Central memory CD8-positive, alpha-beta T cell (primary cell): Measurements from ENCODE around the gene SRRM2.

Experiments
- ATAC-seq: fragments of 150-1000 bp; cut with Tn5 transposase; replicated peaks from 2 replicates; pipeline ENCODE4 v1.10.0; 2022; ENCODE audit warnings: mild to moderate bottlenecking, moderate FRiP score, moderate number of reproducible peaks; ENCODE audit not compliant: poor library complexity, severe bottlenecking; ENCODE audit errors: extremely low read depth
- DNase-seq, 2 donors: peaks; one replicate each; pipeline ENCODE4 v3.0.0; 2021; ENCODE audit warnings: low spot score in 2 of 2
- H3K27ac Mint-ChIP-seq: one replicate; pipeline ENCODE4 v1.8.0; 2022; ENCODE audit warnings: low read depth, mild to moderate bottlenecking, moderate library complexity, mixed read lengths
- H3K27me3 Mint-ChIP-seq: one replicate; pipeline ENCODE4 v1.8.0; 2022; ENCODE audit warnings: mixed read lengths
- H3K36me3 Mint-ChIP-seq: one replicate; pipeline ENCODE4 v1.8.0; 2022; ENCODE audit warnings: mild to moderate bottlenecking, moderate library complexity, mixed read lengths; ENCODE audit not compliant: insufficient read depth
- H3K4me1 Mint-ChIP-seq: one replicate; pipeline ENCODE4 v1.8.0; 2022; ENCODE audit warnings: mixed read lengths
- H3K4me3 Mint-ChIP-seq: one replicate; pipeline ENCODE4 v1.8.0; 2022; ENCODE audit warnings: mild to moderate bottlenecking, moderate library complexity, mixed read lengths
- H3K9me3 Mint-ChIP-seq: one replicate; pipeline ENCODE4 v1.8.0; 2022; ENCODE audit warnings: mixed read lengths

SRRM2 gene

DNA sequence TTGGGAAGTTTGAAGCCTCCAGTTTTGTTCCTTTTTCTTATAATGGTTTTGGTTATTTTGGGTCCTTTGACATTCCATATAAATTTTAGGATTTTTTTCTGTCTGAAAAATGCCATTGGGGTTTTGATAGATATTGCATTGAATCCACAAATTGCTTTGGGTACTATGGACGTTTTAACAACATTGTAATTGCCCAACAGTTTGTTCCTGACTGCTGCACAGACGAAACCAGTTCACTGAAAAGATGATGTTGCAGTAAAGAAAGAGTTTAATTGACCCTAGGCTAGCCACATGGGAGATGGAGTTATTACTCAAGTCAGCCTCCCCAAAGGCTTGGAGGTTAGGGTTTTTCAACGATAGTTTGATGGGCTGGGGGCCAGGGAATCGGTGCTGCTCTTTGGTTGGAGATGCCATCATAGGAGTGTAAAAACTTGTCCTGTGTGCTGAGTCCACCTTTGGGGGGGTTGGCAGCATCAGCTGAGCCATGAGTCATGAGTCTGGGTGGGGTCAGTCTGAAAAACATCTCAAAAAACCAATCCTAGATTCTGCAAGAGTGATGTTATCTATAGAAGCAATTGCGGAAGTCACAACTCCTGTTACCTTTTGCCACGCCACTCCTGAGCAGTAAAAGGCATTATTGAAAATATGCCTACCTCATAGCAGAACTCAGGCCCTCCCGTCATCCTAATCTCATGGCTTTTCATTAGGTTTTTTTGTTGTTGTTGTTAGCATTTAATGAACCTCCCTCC lies 43.1 kb downstream of the SRRM2 start:
- no peak for DNase-seq
- Mint-ChIP-seq H3K27ac (no peak overlapping the region), H3K9me3 (no peaks in the 10 kb centered on the region), H3K27me3 (peaks cover 47% of the 10 kb centered on the region), H3K4me1 (no peaks in the 10 kb centered on the region), H3K36me3 (no peaks in the 10 kb centered on the region), H3K4me3 (no peak overlapping the region)
- ATAC-seq, result no peak

DNA sequence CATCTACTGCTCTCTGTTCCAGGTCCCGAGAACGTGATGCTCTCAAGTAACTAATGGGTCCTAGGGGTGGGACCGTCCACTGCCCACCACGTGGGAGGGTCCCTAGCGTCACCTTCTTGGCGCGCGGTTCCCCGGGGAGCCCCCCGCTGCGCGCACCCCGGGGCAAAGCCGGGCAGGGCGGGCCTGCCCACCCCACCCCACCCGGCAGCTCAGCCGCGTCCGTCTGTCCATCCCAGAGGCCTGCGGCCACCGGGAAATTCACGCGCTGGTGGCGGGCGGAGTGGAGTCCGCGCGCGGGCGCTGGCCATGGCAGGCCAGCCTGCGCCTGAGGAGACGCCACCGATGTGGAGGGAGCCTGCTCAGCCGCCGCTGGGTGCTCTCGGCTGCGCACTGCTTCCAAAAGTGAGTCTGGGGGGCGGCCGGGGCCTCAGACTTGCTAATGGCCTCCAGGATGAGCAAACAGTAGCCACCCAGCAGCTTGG lies 46.3 kb downstream of the SRRM2 start:
- H3K27ac Mint-ChIP-seq, result no peak overlapping the region

DNA sequence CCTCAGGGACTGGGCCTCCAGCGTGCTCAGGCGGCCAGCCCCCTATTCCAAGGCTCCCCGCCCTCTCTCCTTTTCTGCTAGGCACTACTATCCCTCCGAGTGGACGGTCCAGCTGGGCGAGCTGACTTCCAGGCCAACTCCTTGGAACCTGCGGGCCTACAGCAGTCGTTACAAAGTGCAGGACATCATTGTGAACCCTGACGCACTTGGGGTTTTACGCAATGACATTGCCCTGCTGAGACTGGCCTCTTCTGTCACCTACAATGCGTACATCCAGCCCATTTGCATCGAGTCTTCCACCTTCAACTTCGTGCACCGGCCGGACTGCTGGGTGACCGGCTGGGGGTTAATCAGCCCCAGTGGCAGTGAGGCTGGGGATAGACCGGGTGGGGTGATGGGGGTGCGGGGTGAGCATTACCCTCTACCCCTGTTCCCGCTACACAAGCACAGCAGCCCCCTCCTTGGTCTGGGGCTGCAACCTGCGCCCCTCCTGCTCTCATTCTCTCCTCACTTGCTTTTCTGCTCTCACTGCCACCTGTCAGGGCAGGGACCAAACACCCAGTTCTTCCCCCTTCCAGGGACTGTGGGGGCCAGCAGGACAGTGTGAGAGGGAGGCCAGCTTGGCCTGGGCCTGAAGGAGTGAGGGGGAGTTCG lies 46.9 kb downstream of the SRRM2 start:
- no peak for DNase-seq
- no peak overlapping the region for H3K4me3 Mint-ChIP-seq
- no peak for ATAC-seq

More for the DNA sequence above, 46.3 kb downstream of the SRRM2 start:
- Mint-ChIP-seq H3K4me1 (no peaks in the 10 kb centered on the region), H3K4me3 (no peak overlapping the region), H3K27me3 (peaks cover 20% of the 10 kb centered on the region), H3K9me3 (peaks cover 2% of the 10 kb centered on the region), H3K36me3 (no peaks in the 10 kb centered on the region)
- ATAC-seq, result no peak
- DNase-seq, result no peak

DNA sequence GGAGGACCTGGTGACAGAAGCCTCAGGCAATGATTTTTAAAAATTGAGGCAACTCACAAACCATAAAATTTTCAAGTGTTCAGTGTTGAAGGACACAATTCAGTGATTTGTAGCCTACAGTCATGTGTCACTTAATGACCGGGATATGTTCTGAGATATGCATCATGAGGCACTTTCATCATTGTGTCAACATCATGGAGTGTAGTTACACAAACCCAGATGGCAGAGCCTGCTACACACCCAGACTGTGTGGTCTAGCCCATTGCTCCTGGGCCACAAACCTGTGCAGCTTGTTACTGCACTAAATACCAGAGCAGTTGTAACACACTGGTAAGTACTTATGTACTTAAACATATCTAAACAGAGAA lies 47.4 kb downstream of the SRRM2 start:
- Mint-ChIP-seq H3K9me3 (peaks cover 5% of the 10 kb centered on the region), H3K4me1 (no peaks in the 10 kb centered on the region), H3K27me3 (peaks cover 11% of the 10 kb centered on the region), H3K4me3 (no peak overlapping the region), H3K36me3 (no peaks in the 10 kb centered on the region), H3K27ac (no peak overlapping the region)
- DNase-seq (no peak), ATAC-seq (no peak)

More for the DNA sequence above, 46.9 kb downstream of the SRRM2 start:
- Mint-ChIP-seq H3K36me3 (no peaks in the 10 kb centered on the region), H3K27ac (no peak overlapping the region), H3K27me3 (peaks cover 14% of the 10 kb centered on the region), H3K9me3 (peaks cover 5% of the 10 kb centered on the region), H3K4me1 (no peaks in the 10 kb centered on the region)

DNA sequence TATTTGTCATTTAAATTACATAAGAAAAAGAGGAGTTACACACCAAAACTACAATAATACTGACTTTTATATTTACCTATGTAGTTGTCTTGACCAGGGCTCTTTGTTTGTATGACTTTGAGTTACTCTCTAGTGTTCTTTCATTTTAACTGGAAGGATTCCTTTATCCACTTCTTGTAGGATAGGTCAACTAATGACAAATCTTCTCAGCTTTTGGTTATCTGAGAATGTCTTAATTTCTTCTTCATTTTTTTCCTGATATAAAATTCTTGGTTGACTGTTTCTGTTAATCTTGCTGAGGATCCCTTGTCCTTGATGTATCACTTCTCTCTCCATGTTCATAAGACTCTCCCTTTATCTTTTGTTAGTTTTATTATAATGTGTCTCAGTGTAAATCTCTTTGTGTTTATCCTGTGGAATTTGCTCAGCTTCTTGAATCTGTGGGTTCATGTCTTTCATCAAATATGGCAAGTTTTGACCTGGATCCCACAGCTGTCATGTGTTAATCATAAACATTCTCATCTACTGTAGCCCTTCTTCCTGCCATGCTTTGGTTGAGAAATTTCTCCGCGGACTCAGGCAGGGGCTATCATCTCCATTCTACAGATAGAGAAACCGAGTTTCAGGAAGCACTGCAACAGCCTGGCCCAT lies 51.2 kb downstream of the SRRM2 start:
- Mint-ChIP-seq H3K4me3 (no peak overlapping the region), H3K4me1 (no peaks in the 10 kb centered on the region), H3K9me3 (peaks cover 5% of the 10 kb centered on the region), H3K36me3 (peaks cover 2% of the 10 kb centered on the region), H3K27me3 (peaks cover 41% of the 10 kb centered on the region), H3K27ac (no peak overlapping the region)
- DNase-seq (no peak), ATAC-seq (no peak)

DNA sequence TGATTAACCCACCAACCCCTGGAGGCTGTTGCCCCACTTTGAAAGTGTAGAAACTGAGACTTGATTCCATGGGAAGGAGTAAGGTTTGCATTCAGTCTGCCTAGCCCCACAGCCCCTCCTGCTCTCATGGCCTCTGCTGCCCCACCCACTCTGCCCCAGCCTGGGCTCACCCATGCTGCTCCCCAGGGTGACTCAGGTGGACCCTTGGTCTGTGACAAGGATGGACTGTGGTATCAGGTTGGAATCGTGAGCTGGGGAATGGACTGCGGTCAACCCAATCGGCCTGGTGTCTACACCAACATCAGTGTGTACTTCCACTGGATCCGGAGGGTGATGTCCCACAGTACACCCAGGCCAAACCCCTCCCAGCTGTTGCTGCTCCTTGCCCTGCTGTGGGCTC lies 52.3 kb downstream of the SRRM2 start:
- no peak for DNase-seq
- no peak for ATAC-seq
- H3K4me1 Mint-ChIP-seq, result no peaks in the 10 kb centered on the region
- H3K36me3 Mint-ChIP-seq, result peaks cover 2% of the 10 kb centered on the region
- H3K4me3 Mint-ChIP-seq, result no peak overlapping the region
- H3K27ac Mint-ChIP-seq, result no peak overlapping the region
- peaks cover 5% of the 10 kb centered on the region for H3K9me3 Mint-ChIP-seq
- H3K27me3 Mint-ChIP-seq, result peaks cover 51% of the 10 kb centered on the region

DNA sequence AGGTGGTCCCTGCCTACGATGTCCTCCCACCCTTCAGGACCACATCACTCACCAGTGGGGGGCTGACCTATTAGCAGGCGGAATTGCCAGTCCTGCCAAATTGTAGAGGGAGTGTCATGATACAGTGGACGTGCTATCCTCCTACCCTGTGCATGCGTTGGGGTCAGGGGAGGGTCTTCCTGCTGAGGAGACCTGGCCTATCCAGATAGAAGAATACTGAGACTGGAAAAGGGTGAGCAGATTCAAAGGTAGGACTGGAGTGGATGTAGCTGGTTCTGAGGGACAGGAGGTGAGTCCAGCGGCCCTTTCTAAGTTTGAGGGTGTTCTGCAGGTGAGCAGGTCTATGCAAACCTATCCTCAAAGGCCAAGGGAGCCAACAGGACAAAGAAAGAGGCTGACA lies 53.8 kb downstream of the SRRM2 start:
- H3K4me1 Mint-ChIP-seq, result no peaks in the 10 kb centered on the region
- H3K4me3 Mint-ChIP-seq, result no peak overlapping the region
- peaks cover 2% of the 10 kb centered on the region for H3K36me3 Mint-ChIP-seq
- H3K27ac Mint-ChIP-seq, result no peak overlapping the region
- DNase-seq (no peak), ATAC-seq (no peak)
- H3K27me3 Mint-ChIP-seq, result peaks cover 67% of the 10 kb centered on the region
- peaks cover 5% of the 10 kb centered on the region for H3K9me3 Mint-ChIP-seq

DNA sequence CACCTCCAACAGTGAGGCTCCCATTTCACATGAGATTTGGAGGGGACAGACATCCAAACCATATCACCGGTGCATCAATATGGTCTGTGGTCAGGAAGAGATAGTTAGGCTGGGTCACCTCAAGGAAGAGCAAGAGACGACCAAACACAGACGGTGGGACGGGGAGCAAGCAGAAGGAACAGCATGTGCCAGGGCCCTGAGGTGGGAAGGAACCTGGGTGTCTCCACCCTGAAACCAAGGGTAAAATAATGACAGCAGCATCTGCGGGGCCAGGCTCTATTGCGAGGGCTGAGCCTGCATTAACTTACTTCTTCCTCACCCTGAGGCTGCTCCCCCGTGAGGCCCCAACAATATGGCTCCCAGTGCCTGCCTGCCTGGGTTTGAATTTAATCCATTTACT lies 55.7 kb downstream of the SRRM2 start:
- no peaks in the 10 kb centered on the region for H3K4me1 Mint-ChIP-seq
- no peak overlapping the region for H3K4me3 Mint-ChIP-seq
- H3K27ac Mint-ChIP-seq, result no peak overlapping the region
- peaks cover 2% of the 10 kb centered on the region for H3K36me3 Mint-ChIP-seq
- peaks cover 73% of the 10 kb centered on the region for H3K27me3 Mint-ChIP-seq
- H3K9me3 Mint-ChIP-seq, result peaks cover 5% of the 10 kb centered on the region
- ATAC-seq (no peak), DNase-seq (no peak)

DNA sequence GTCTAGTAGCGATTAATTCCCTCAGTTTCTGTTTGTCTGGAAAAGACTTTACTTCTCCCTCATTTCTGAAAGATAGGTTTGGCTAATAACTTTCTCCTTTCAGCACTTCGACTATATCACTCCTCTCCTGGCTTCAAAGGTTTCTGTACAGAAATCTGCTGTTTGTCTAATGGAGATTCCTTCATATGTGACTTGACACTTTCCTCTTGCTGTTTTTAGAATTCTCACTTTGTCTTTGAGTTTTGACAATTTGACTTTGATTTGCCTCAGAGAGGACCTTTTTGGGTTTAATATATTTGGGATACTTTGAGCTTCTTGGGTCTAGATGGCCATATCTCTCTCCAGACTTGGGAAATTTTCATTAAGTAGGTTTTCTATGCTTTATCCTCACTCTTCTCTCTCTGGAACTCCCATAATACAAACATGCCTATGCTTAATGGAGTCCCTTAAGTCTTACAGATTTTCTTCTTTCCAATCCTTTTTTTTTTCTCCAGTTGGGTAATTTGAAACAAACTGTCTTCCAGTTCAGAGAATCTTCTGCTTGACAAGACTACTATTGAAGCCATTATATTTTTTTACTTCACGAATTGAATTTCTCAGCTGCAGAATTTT lies 56.8 kb downstream of the SRRM2 start:
- H3K4me1 Mint-ChIP-seq, result no peaks in the 10 kb centered on the region
- DNase-seq (no peak), ATAC-seq (no peak)
- H3K9me3 Mint-ChIP-seq, result no peaks in the 10 kb centered on the region
- no peak overlapping the region for H3K27ac Mint-ChIP-seq
- peaks cover 73% of the 10 kb centered on the region for H3K27me3 Mint-ChIP-seq
- no peak overlapping the region for H3K4me3 Mint-ChIP-seq
- peaks cover 2% of the 10 kb centered on the region for H3K36me3 Mint-ChIP-seq

DNA sequence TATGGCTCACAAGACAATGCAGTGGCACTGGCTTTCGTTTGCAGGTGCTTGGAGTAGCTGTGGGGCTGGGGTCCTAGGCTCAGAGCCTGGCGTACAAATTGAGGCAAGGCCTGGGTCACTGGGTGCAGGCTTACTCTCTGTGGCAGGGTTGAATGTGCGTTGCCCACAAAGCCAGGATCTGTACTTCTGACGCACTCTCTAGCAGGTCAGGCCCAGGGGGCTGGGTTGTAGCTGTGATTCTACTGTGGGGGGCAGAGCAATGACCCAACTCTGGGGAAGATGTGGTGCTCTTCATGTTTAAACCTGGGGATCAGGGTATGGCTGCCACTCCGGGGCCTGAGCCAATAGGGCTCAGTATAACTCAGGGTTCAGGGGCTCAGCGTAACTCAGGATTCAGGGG lies 58.2 kb downstream of the SRRM2 start:
- Mint-ChIP-seq H3K4me1 (no peaks in the 10 kb centered on the region), H3K4me3 (no peak overlapping the region), H3K27me3 (peaks cover 63% of the 10 kb centered on the region), H3K9me3 (no peaks in the 10 kb centered on the region), H3K36me3 (peaks cover 2% of the 10 kb centered on the region), H3K27ac (no peak overlapping the region)
- DNase-seq (no peak), ATAC-seq (no peak)

DNA sequence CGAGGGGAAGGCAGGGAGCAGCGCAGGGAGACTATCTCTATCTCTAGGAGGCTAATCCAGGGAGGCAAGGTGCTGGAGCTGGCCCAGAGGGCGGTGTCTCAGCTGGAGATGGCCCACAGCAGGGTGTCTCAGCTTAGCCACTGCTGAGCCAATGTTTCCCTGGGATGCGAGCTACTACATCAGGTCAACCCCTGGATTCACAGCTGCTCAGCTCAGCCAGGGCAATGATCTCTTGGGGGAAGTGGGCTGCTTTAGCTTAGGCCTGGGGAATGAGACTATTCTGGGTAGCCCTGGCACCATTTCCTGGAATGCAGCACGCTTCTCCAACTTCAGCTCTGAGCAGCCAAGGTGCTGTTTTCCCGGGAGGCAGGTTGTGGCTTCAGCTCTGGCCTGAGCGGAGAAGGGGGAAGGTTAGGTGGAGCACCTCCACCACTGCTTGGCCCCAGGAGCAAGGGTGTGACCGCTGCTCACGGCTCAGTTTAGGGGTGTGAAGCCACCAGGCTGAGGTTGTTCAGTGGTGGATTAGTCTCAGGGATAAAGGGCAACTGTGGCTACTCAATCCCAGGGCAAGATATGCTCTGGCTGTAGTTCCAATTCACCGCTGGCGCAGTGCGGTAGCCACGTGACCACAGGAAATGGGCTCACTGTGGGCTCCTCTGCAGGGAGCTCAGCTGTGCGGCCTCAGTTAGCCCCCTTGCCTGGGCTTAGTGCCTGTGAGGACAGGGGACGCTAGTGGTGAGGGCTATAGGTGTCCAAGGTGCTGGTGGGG lies 59.4 kb downstream of the SRRM2 start:
- Mint-ChIP-seq H3K36me3 (no peaks in the 10 kb centered on the region), H3K27me3 (peaks cover 51% of the 10 kb centered on the region), H3K27ac (no peak overlapping the region), H3K9me3 (no peaks in the 10 kb centered on the region), H3K4me1 (no peaks in the 10 kb centered on the region), H3K4me3 (no peak overlapping the region)
- ATAC-seq, result no peak
- DNase-seq, result no peak

DNA sequence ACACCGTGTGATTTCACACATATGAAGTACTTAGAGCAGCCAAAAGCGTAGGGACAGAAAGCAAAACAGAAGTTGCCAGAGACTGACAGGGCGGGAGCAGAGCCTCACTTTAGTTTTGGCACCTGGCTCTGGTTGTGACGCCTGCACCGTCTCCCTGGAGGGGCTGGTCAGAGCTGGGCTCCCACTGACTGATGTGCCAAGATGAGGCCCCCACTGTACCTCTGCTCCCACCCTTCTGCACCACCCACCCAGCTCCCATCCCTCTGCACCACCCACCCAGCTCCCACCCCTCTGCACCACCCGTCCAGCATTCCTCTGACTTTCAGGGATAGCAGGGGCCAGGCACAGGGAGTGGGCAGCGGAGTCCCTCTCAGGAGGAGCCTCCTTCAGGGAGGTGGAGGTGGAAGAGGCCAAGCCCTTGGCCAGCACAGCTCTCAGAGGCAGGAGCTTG lies 61.4 kb downstream of the SRRM2 start:
- no peak overlapping the region for H3K27ac Mint-ChIP-seq
- H3K36me3 Mint-ChIP-seq, result no peaks in the 10 kb centered on the region

More for the DNA sequence above, 61.4 kb downstream of the SRRM2 start:
- no peaks in the 10 kb centered on the region for H3K9me3 Mint-ChIP-seq
- no peaks in the 10 kb centered on the region for H3K4me1 Mint-ChIP-seq
- no peak for DNase-seq
- peaks cover 31% of the 10 kb centered on the region for H3K27me3 Mint-ChIP-seq
- H3K4me3 Mint-ChIP-seq, result no peak overlapping the region
- no peak for ATAC-seq
